H54 (cell line): ENCODE measurements around the gene PTPN4.

Source experiments
- DNase-seq: peaks from one replicate; pipeline ENCODE4 v3.0.0; 2011; ENCODE audit warnings: low spot score, mixed read lengths; ENCODE audit not compliant: insufficient read length
- FAIRE-seq: peaks from 3 replicates; lab custom pipeline; 2011; peaks lifted over from hg19 to GRCh38; lab: Jason Lieb, UNC
- POLR2A ChIP-seq: IDR thresholded peaks from 2 replicates; pipeline ENCODE4 v1.6.1; 2011; ENCODE audit warnings: low read depth, mild to moderate bottlenecking, low read length

PTPN4 gene

GRCh38 chr2:119759451-119760236 lies at the start of gene PTPN4:
PTPN4 (plus strand) TSS chr2:119759922; CDS start chr2:119809854, 49,932 bp downstream.
- peak; percentile 77 for TF ChIP-seq POLR2A
- DNase-seq (peak; percentile 88), FAIRE-seq (peak; percentile 98)

DNA sequence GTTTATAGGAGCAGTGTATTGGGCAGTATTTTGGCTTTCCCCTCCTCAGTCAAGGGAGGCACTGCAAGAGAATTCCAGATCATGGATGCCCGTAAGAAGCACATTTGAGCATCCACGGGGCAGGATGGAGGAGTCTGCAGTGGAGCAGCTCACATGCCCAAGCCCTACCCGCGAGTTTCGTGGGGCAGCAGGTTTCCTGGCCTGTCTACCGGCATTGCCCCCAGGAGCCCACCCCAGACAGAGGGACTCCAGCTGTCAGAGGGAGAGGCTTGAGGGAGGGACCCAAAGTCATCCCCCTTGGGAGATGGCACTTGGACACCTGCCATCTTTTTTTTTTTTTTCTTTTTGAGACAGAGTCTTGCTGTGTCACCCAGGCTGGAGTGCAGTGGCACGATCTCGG lies 49.4 kb upstream of the PTPN4 start:
- TF ChIP-seq POLR2A: no peak
- DNase-seq (no peak), FAIRE-seq (no peak)

- DNase-seq: no peak
- TF ChIP-seq POLR2A: no peak
- FAIRE-seq: no peak
Measured at GRCh38 chr2:119711352-119711751, 48.4 kb upstream of the PTPN4 start.

DNA sequence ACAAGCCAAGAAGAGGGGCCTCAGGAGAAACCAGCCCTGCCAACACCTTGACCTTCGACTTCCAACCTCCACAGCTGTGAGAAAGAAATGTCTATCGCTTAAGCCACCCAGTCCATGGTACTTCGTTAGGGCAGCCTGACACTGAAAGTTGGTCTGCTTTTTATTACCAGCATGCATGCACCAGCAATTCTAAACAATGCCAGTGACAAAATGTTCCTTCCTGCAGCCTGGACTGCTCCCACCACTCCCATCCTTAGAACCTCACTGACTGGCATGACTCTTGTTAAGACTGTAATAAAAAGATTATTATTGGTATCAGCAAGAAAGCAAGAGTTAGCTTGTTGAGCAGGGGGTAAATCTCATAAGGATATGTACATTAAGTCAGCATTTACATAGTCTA lies 47.2 kb upstream of the PTPN4 start:
- DNase-seq (no peak), FAIRE-seq (no peak)
- no peak for TF ChIP-seq POLR2A

GRCh38 chr2:119713819-119714490 lies 45.8 kb upstream of the PTPN4 start:
- FAIRE-seq (no peak), DNase-seq (no peak)
- TF ChIP-seq POLR2A: no peak

DNA sequence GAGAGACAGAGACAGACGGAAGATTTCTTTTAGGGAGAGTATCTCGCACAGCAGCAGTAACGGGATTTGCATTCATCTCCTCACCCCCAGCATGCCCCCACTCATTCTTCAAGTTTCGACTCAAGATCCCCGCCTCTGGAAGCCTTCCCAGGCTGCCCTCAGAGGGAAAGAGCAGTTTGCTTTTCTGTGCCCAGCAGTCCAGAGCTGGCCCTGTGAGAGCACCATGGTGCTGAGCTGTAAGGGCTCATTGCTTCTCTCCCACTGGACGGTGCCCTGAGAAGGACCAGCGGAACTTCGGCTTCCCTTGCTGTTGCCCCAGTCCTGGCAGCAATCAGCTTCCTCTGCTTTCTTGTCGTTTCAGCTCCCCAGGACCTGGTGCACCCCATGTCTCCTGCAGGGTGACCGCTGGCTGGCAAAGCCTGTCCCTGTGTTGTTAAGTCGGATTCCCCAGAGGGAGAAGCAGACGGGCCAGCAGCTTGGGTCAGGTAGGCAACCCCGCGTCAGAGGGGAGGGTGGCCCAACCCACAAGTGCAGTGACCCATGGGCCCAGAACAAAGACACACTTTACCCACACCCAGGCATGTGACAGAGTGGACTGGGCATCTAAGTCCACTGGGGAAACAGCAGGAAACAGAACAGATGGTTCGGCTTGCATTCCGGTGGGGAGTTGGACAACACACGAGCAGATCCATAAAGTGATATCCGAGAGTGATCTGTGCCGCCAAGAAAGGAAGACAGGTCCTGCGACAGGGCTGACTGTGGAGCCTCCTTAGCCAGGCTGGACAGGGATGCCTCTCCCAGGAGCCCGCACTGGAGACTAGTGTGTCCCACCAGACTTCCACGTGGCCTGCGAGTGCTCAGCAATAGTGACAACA lies 44.1 kb upstream of the PTPN4 start:
- TF ChIP-seq POLR2A: no peak
- FAIRE-seq (no peak), DNase-seq (no peak)

DNA sequence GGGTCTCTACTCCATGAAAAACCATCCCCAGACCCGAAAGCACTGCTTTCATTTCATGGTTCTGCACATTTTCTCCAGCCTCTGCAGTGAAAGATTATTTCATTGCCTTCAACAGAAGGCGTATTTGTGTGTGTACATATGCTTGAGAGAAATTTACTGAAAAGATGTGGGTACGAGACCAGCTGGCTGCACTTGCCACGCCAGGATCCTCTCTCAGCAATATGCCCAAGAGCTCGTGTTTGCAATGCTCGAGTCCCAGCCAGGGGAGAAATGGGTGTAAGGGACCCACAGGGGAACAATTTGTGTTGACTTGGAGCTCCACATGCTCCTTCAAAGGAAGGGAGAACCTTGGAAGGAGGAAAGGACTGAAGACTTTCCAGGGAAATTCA lies 43.4 kb upstream of the PTPN4 start:
- TF ChIP-seq POLR2A: no peak
- FAIRE-seq: no peak

GRCh38 chr2:119718501-119719260 lies 41.0 kb upstream of the PTPN4 start:
- TF ChIP-seq POLR2A: no peak
- DNase-seq: no peak
- FAIRE-seq: no peak

More for the DNA sequence above, 43.4 kb upstream of the PTPN4 start:
- DNase-seq: no peak

GRCh38 chr2:119719261-119719627 lies 40.5 kb upstream of the PTPN4 start:
- no peak for DNase-seq
- no peak for TF ChIP-seq POLR2A
- FAIRE-seq: no peak

DNA sequence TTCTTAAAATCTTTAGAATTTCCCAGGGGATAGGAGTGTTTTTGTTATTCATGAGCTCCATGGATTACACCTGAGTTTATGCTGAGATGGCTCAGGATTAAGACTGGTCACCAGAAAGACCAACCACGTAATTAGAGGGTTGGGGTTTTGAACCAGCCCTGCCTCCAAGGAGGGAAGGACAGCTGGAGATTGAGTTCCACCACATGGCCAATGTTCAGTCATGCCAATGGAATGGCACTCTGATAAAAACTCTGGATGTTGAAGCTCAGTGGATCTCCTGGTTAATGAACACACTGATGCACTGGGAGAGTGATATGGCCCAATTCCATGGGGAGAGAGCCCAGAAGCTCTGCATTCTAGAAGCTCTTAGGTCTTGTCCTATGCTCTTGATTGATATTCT lies 38.7 kb upstream of the PTPN4 start:
- TF ChIP-seq POLR2A: no peak
- FAIRE-seq: no peak
- DNase-seq: no peak

GRCh38 chr2:119721462-119721861 lies 38.3 kb upstream of the PTPN4 start:
- FAIRE-seq (no peak), DNase-seq (no peak)

GRCh38 chr2:119721904-119722303 lies 37.8 kb upstream of the PTPN4 start:
- TF ChIP-seq POLR2A: no peak
- DNase-seq (no peak), FAIRE-seq (no peak)

More at GRCh38 chr2:119721462-119721861, 38.3 kb upstream of the PTPN4 start:
- no peak for TF ChIP-seq POLR2A

DNA sequence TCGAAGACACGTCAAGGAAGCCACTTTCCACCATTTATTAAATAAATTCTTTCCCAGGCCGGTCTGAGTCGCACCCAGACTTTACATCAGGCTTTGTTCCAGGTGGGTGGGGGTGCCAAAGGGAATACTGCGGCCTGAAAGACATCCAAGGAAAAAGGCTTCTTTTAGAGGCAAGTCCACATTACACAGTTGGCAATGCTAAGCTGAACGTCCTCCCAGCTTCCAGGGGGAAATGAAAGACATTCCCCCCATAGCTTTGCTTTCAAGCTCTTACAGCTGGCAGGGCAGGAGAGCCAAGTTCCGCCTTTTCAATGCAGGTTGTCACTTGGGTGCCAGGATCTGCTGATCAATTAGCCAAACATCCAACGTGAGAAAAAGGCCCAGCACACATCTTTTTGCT lies 36.5 kb upstream of the PTPN4 start:
- no peak for TF ChIP-seq POLR2A
- no peak for FAIRE-seq
- DNase-seq: no peak
